Measurements from ENCODE around the gene SLC9A8.

SLC9A8 gene

GRCh38 chr20:49835031-49835430 lies 22.4 kb downstream of the SLC9A8 start:
- H3K79me2 ChIP-seq (ENCODE audit: low read length), result no peaks in the 10 kb centered on the region
- no peaks in the 10 kb centered on the region for H4K20me1 ChIP-seq (ENCODE audit: insufficient read depth, low read length)
- H3K4me2 ChIP-seq (ENCODE audit: low read depth, low read length), result no peak overlapping the region
- H3K27ac ChIP-seq (ENCODE audit: low read length), result no peak overlapping the region
- no peak for DNase-seq
- H2AFZ ChIP-seq (ENCODE audit: low read length), result no peak overlapping the region
- H3K27me3 ChIP-seq (replicated peaks; ENCODE audit: insufficient read depth, low read length), result no peaks in the 10 kb centered on the region
- H3K9me2 ChIP-seq (replicated peaks; ENCODE audit: insufficient read depth, low read length), result no peaks in the 10 kb centered on the region
- H3K9me3 ChIP-seq (replicated peaks; ENCODE audit: insufficient read depth, low read length), result no peaks in the 10 kb centered on the region
- no peak overlapping the region for H3K9ac ChIP-seq (ENCODE audit: low read length)
- no peaks in the 10 kb centered on the region for H3F3A ChIP-seq (ENCODE audit: insufficient read depth, low read length)
- no peaks in the 10 kb centered on the region for H3K36me3 ChIP-seq (replicated peaks; ENCODE audit: insufficient read depth, low read length)
- H3K4me1 ChIP-seq (ENCODE audit: low read length), result no peaks in the 10 kb centered on the region
- H3K4me3 ChIP-seq (ENCODE audit: low read length), result no peak overlapping the region
- TF ChIP-seq EZH2phosphoT487 (IDR thresholded peaks at IDR 0.05; ENCODE audit: low read length) (no peak), CTCF (IDR thresholded peaks at IDR 0.05; ENCODE audit: low read length) (no peak), EZH2 (optimal IDR thresholded peaks at IDR 0.05; ENCODE audit: low read depth, low read length) (no peak)

GRCh38 chr20:49838546-49838945 lies 25.9 kb downstream of the SLC9A8 start:
- no peak for DNase-seq
- Histone ChIP-seq H3K9me3 (replicated peaks; ENCODE audit: insufficient read depth, low read length) (no peaks in the 10 kb centered on the region), H3K9ac (ENCODE audit: low read length) (no peak overlapping the region), H3F3A (ENCODE audit: insufficient read depth, low read length) (no peaks in the 10 kb centered on the region), H3K27me3 (replicated peaks; ENCODE audit: insufficient read depth, low read length) (no peaks in the 10 kb centered on the region), H3K9me2 (replicated peaks; ENCODE audit: insufficient read depth, low read length) (no peaks in the 10 kb centered on the region), H4K20me1 (ENCODE audit: insufficient read depth, low read length) (no peaks in the 10 kb centered on the region), H3K4me2 (ENCODE audit: low read depth, low read length) (no peak overlapping the region), H3K79me2 (ENCODE audit: low read length) (no peaks in the 10 kb centered on the region), H3K4me3 (ENCODE audit: low read length) (no peak overlapping the region), H3K27ac (ENCODE audit: low read length) (no peak overlapping the region), H2AFZ (ENCODE audit: low read length) (no peak overlapping the region), H3K4me1 (ENCODE audit: low read length) (no peaks in the 10 kb centered on the region), H3K36me3 (replicated peaks; ENCODE audit: insufficient read depth, low read length) (no peaks in the 10 kb centered on the region; the same call in 1 of the 2 replicates)
- no peak for TF ChIP-seq EZH2phosphoT487 (IDR thresholded peaks at IDR 0.05; ENCODE audit: low read length)
- no peak for TF ChIP-seq CTCF (IDR thresholded peaks at IDR 0.05; ENCODE audit: low read length)
- TF ChIP-seq EZH2 (optimal IDR thresholded peaks at IDR 0.05; ENCODE audit: low read depth, low read length), result no peak

- no peak overlapping the region for H3K27ac ChIP-seq (ENCODE audit: low read length)
- DNase-seq, result no peak
These were observed 30.5 kb downstream of the SLC9A8 start for GRCh38 chr20:49843139-49843538.

More at GRCh38 chr20:49843139-49843538, 30.5 kb downstream of the SLC9A8 start:
- no peaks in the 10 kb centered on the region for H3F3A ChIP-seq (ENCODE audit: insufficient read depth, low read length)
- no peak overlapping the region for H3K4me2 ChIP-seq (ENCODE audit: low read depth, low read length)
- H3K4me1 ChIP-seq (ENCODE audit: low read length), result no peaks in the 10 kb centered on the region
- H3K9ac ChIP-seq (ENCODE audit: low read length), result no peak overlapping the region
- H3K9me2 ChIP-seq (replicated peaks; ENCODE audit: insufficient read depth, low read length), result no peaks in the 10 kb centered on the region
- H3K9me3 ChIP-seq (replicated peaks; ENCODE audit: insufficient read depth, low read length), result no peaks in the 10 kb centered on the region
- H3K4me3 ChIP-seq (ENCODE audit: low read length), result no peak overlapping the region
- H3K27me3 ChIP-seq (replicated peaks; ENCODE audit: insufficient read depth, low read length), result no peaks in the 10 kb centered on the region
- no peaks in the 10 kb centered on the region for H4K20me1 ChIP-seq (ENCODE audit: insufficient read depth, low read length)
- H3K79me2 ChIP-seq (ENCODE audit: low read length), result no peaks in the 10 kb centered on the region
- TF ChIP-seq EZH2phosphoT487 (IDR thresholded peaks at IDR 0.05; ENCODE audit: low read length), result no peak
- TF ChIP-seq CTCF (IDR thresholded peaks at IDR 0.05; ENCODE audit: low read length), result no peak
- TF ChIP-seq EZH2 (optimal IDR thresholded peaks at IDR 0.05; ENCODE audit: low read depth, low read length), result no peak
- no peaks in the 10 kb centered on the region; the same call in 1 of the 2 replicates for H3K36me3 ChIP-seq (replicated peaks; ENCODE audit: insufficient read depth, low read length)
- H2AFZ ChIP-seq (ENCODE audit: low read length), result no peak overlapping the region

All from MM.1S (cell line).